ENCODE results near the gene SUDS3. TPM values are rescaled to one million over a fixed set of nuclear protein-coding genes. Genes with fewer than 3 reads are reported as not detected.

SUDS3 gene
- total and polyA plus RNA-seq, 10 of the 15 experiments (the other 5 are each of a cell fraction or from before 2014, with no cell fraction given): 5.2 to 42.8 (median 21.7) TPM

DNA sequence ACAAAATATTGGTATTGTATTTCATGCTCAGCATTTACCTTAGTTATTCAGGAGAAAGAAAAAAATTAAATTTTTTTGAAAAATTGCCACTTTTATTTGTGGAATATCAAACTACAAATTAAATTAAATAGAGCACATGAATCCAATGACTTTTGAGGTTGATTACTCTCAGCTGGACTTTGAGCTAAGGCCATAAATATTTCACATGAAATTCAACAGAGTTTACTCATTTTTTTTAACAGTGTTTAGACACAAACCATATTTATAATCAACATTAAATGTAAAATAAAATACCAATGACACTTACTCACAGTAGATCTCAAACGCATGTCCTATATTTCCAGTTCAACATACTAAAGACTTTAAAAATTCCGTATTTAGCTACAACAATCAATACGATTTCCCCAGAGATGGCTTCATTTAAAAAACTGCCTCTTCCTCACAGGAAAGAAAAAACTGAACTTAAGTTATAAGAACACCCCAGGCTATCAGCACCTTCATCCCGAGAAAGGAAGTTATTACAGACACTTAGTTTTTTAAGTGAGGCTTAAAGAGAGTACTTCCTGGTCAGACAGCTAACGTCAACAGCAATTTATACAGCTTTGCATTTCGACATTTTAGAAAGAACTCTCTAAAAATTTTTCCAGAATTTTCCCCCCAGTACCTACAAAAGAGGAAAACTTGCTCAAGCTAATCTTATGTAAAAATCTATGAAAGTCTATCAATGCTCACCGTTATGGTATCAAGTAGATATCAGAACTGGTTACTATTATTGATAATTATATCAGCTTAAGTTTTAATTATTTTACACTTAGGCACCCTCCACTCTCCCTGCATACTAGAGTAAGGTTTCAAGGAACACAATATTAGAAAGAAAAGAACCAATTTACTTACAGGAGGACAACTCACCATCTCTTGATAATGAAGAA, 17.5 kb upstream of the SUDS3 start:
- FAIRE-seq (peak; percentile 49), DNase-seq (ENCODE audit: low read depth, low spot score) (no peak), ATAC-seq (peak; percentile 65)
- 2% methylated on average over 7 of the region's 7 CpGs for WGBS (ENCODE audit: insufficient coverage, insufficient replicate concordance, low lambda C conversion rate, missing lambda C conversion rate)
- ChIA-PET SMC1A (ENCODE audit: uncharacterized antibody, unreplicated experiment) (interaction anchor here (0.5 to 8.7 kb wide), 32 partner anchors 9 to 238 kb away, joined by 3 to 125 read pairs (median 6); partner anchors contain the start of genes PEBP1, SUDS3 and TAOK3), RAD21 (ENCODE audit: unreplicated experiment) (interaction anchor here (0.6 to 6.9 kb wide), 28 partner anchors 8 to 484 kb away, joined by 3 to 98 read pairs (median 9); partner anchors contain the start of genes SUDS3, TAOK3 and WSB2), POLR2A (interaction anchor here (0.6 to 5.9 kb wide), 18 partner anchors 10 to 193 kb away, joined by 3 to 68 read pairs (median 9); partner anchors contain the start of genes SUDS3 and TAOK3), CTCF (interaction anchor here (0.7 to 7.6 kb wide), 35 partner anchors 8 to 298 kb away, joined by 3 to 98 read pairs (median 5); partner anchors contain the start of genes PEBP1, SUDS3, TAOK3 and WSB2)
- Histone ChIP-seq H3K36me3 (ENCODE audit: control insufficient read depth in 2 of 2, insufficient read depth in 2 of 2, low read length in 1 of 2) (peaks cover 0 to 4% of the 10 kb centered on the region in 2 experiments; a peak in 1 of 4 replicates), H3K9ac (ENCODE audit: control insufficient read depth, insufficient read depth, low read length) (peak overlapping the region; percentile 71), H3K27me3 (replicated peaks in 1 of 2; ENCODE audit: control insufficient read depth in 2 of 2, insufficient read depth in 2 of 2, low read length in 1 of 2) (no peaks in the 10 kb centered on the region), H3K4me1 (ENCODE audit: control insufficient read depth, insufficient read depth, low read length) (peaks cover 6% of the 10 kb centered on the region; the same call in 1 of the 2 replicates), H3K4me2 (ENCODE audit: control insufficient read depth, insufficient read depth) (peak overlapping the region; percentile 71), H3K9me3 (replicated peaks; ENCODE audit: control insufficient read depth, insufficient read depth, low read length) (peaks cover 6% of the 10 kb centered on the region), H3K4me3 (peak overlapping the region; percentile 67), H3K79me2 (ENCODE audit: control insufficient read depth, insufficient read depth, low read length) (peaks cover 59% of the 10 kb centered on the region), H3K27ac (ENCODE audit: control insufficient read depth, insufficient read depth) (peak overlapping the region; percentile 89), H2AFZ (ENCODE audit: control insufficient read depth, low read depth, low read length) (peak overlapping the region; percentile 59), H4K20me1 (ENCODE audit: control insufficient read depth, insufficient read depth) (no peaks in the 10 kb centered on the region; the same call in 1 of the 2 replicates)
- intact Hi-C loops (cut with micrococcal nuclease; ENCODE audit: unreplicated experiment): loop anchor here (2.0 to 5.0 kb wide), 3 partner anchors 52 to 177 kb away; no protein-coding TSS in a partner anchor
- in situ Hi-C loops (cut with MboI): loop anchor here (5.0 kb wide), 1 partner anchor 47 kb away; no protein-coding TSS in a partner anchor
- BruUV-seq (replicated peaks): TSS peak; percentile 56
- TF ChIP-seq PKNOX1 (IDR thresholded peaks at IDR 0.05) (no peak), NFIC (IDR thresholded peaks at IDR 0.05; ENCODE audit: low read depth, low read length) (peak; percentile 17; the same call in 1 of the 2 replicates), POLR2AphosphoS5 (IDR thresholded peaks at IDR 0.05; ENCODE audit: low read length) (peak; percentile 34; the same call in 1 of the 2 replicates), SREBF1 (IDR thresholded peaks at IDR 0.05; ENCODE audit: low read length) (no peak), GABPA (IDR thresholded peaks at IDR 0.05; ENCODE audit: low read depth) (peak; percentile 81), NR2C1 (IDR thresholded peaks at IDR 0.05) (peak; percentile 90), FOXM1 (IDR thresholded peaks at IDR 0.05; ENCODE audit: low read depth, low read length) (no peak)
- TF ChIP-seq, protein P1, sequence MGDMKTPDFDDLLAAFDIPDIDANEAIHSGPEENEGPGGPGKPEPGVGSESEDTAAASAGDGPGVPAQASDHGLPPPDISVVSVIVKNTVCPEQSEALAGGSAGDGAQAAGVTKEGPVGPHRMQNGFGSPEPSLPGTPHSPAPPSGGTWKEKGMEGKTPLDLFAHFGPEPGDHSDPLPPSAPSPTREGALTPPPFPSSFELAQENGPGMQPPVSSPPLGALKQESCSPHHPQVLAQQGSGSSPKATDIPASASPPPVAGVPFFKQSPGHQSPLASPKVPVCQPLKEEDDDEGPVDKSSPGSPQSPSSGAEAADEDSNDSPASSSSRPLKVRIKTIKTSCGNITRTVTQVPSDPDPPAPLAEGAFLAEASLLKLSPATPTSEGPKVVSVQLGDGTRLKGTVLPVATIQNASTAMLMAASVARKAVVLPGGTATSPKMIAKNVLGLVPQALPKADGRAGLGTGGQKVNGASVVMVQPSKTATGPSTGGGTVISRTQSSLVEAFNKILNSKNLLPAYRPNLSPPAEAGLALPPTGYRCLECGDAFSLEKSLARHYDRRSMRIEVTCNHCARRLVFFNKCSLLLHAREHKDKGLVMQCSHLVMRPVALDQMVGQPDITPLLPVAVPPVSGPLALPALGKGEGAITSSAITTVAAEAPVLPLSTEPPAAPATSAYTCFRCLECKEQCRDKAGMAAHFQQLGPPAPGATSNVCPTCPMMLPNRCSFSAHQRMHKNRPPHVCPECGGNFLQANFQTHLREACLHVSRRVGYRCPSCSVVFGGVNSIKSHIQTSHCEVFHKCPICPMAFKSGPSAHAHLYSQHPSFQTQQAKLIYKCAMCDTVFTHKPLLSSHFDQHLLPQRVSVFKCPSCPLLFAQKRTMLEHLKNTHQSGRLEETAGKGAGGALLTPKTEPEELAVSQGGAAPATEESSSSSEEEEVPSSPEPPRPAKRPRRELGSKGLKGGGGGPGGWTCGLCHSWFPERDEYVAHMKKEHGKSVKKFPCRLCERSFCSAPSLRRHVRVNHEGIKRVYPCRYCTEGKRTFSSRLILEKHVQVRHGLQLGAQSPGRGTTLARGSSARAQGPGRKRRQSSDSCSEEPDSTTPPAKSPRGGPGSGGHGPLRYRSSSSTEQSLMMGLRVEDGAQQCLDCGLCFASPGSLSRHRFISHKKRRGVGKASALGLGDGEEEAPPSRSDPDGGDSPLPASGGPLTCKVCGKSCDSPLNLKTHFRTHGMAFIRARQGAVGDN (IDR thresholded peaks at IDR 0.05): peak; percentile 75; the same call in 1 of the 2 replicates
- TF ChIP-seq, protein P2, sequence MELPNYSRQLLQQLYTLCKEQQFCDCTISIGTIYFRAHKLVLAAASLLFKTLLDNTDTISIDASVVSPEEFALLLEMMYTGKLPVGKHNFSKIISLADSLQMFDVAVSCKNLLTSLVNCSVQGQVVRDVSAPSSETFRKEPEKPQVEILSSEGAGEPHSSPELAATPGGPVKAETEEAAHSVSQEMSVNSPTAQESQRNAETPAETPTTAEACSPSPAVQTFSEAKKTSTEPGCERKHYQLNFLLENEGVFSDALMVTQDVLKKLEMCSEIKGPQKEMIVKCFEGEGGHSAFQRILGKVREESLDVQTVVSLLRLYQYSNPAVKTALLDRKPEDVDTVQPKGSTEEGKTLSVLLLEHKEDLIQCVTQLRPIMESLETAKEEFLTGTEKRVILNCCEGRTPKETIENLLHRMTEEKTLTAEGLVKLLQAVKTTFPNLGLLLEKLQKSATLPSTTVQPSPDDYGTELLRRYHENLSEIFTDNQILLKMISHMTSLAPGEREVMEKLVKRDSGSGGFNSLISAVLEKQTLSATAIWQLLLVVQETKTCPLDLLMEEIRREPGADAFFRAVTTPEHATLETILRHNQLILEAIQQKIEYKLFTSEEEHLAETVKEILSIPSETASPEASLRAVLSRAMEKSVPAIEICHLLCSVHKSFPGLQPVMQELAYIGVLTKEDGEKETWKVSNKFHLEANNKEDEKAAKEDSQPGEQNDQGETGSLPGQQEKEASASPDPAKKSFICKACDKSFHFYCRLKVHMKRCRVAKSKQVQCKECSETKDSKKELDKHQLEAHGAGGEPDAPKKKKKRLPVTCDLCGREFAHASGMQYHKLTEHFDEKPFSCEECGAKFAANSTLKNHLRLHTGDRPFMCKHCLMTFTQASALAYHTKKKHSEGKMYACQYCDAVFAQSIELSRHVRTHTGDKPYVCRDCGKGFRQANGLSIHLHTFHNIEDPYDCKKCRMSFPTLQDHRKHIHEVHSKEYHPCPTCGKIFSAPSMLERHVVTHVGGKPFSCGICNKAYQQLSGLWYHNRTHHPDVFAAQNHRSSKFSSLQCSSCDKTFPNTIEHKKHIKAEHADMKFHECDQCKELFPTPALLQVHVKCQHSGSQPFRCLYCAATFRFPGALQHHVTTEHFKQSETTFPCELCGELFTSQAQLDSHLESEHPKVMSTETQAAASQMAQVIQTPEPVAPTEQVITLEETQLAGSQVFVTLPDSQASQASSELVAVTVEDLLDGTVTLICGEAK (IDR thresholded peaks at IDR 0.05; ENCODE audit: borderline replicate concordance): peak; percentile 65; the same call in 1 of the 2 replicates
